Endodermal cell (in vitro differentiated cells): ENCODE results near the gene SMCO3. TPM values are rescaled to one million over a fixed set of nuclear protein-coding genes. Genes with fewer than 3 reads are reported as not detected.

Experiments used
- DNase-seq: peaks from one replicate; pipeline ENCODE4 v3.0.0-alpha.2; 2017
- H3K27ac ChIP-seq: 2 replicates; pipeline ENCODE4 v1.5.1; 2013; ENCODE audit warnings: mild to moderate bottlenecking, low read depth, low read length, moderate library complexity
- H3K27me3 ChIP-seq: 2 replicates; pipeline ENCODE4 v1.6.1; 2013; ENCODE audit warnings: mild to moderate bottlenecking, low read length, moderate library complexity; ENCODE audit not compliant: insufficient read depth, control insufficient read depth, poor library complexity, severe bottlenecking
- H3K36me3 ChIP-seq: 2 replicates; pipeline ENCODE4 v1.7.0; 2013; ENCODE audit warnings: mild to moderate bottlenecking, low read length, moderate library complexity; ENCODE audit not compliant: control insufficient read depth, insufficient read depth
- H3K4me1 ChIP-seq: one replicate; pipeline ENCODE4 v1.7.0; 2013; ENCODE audit warnings: low read length; ENCODE audit not compliant: control insufficient read depth, insufficient read depth
- H3K4me3 ChIP-seq: 2 replicates; pipeline ENCODE4 v1.5.1; 2013; ENCODE audit warnings: mild to moderate bottlenecking, low read length, moderate library complexity
- H3K9ac ChIP-seq: 2 replicates; pipeline ENCODE4 v1.6.1; 2013; ENCODE audit warnings: mild to moderate bottlenecking, low read length, moderate library complexity; ENCODE audit not compliant: poor library complexity, severe bottlenecking; ENCODE audit errors: extremely low read depth
- H3K9me3 ChIP-seq: 2 replicates; pipeline ENCODE4 v1.6.1; 2013; ENCODE audit warnings: mild to moderate bottlenecking, low read length, moderate library complexity; ENCODE audit not compliant: control insufficient read depth
- H3K27ac Mint-ChIP-seq: 2 replicates; pipeline ENCODE4 v1.8.0; 2020; ENCODE audit warnings: mixed read lengths
- H3K27me3 Mint-ChIP-seq: 2 replicates; pipeline ENCODE4 v1.8.0; 2021; ENCODE audit warnings: mild to moderate bottlenecking, mixed read lengths; ENCODE audit not compliant: insufficient read depth
- H3K36me3 Mint-ChIP-seq: 2 replicates; pipeline ENCODE4 v1.8.0; 2020; ENCODE audit warnings: low read depth, mixed read lengths
- H3K4me1 Mint-ChIP-seq: 2 replicates; pipeline ENCODE4 v1.8.0; 2020; ENCODE audit warnings: mixed read lengths
- H3K4me3 Mint-ChIP-seq: 2 replicates; pipeline ENCODE4 v1.8.0; 2020; ENCODE audit warnings: mild to moderate bottlenecking, moderate library complexity, mixed read lengths
- H3K9me3 Mint-ChIP-seq: 2 replicates; pipeline ENCODE4 v1.8.0; 2020; ENCODE audit warnings: mild to moderate bottlenecking, mixed read lengths
- WGBS, 2 experiments: methylation state at CpG; one replicate each; pipeline versions ENCODE4 v1.1.5 to v1.1.7; 2013; ENCODE audit warnings: missing lambda C conversion rate in 2 of 2, mixed read lengths in 1 of 2; ENCODE audit not compliant: insufficient coverage in 1 of 2, insufficient read length in 1 of 2; 5-methylcytosine and 5-hydroxymethylcytosine counted together
- total RNA-seq, 2 donors: library from RNA; stranded (reverse); fragmentation: NEBNext Ultra II Directional in 1 of 2; extraction: Animal tissue kit (Norgen Biotek cat#: 25700) in 1 of 2; gene quantifications; 2 replicates in 1 of 2; 3 replicates in 1 of 2; pipeline ENCODE4 v1.2.1, GENCODE V29; 2021
- TF ChIP-seq, protein P1 (sequence below): fragments of 200-600 bp; sonication (generic); conservative IDR thresholded peaks from 2 replicates; pipeline ENCODE4 v1.5.0; 2021; ENCODE audit warnings: antibody characterized with exemption, mild to moderate bottlenecking

SMCO3 gene
- total RNA-seq, 2 donors from 2014 or later, result not detected

DNA sequence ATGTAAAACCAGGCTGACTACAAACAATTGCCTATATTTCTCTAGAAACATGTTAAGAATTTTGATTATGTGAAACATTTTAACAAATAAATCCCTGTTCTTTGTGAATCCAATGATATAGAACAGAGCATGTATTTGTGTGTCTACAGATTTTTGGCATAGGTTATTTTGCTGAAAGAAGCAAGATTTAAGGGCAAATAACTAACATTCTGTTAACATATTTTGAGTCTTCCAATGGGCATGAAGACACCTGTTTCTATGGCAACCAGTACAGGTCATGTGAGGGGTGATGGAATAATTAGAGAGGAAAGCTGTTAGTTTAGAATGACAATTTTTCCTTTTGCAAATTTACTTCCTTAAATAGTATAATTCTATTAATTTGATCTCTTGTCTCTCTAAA lies 20.5 kb upstream of the SMCO3 start:
- TF ChIP-seq, protein P1, sequence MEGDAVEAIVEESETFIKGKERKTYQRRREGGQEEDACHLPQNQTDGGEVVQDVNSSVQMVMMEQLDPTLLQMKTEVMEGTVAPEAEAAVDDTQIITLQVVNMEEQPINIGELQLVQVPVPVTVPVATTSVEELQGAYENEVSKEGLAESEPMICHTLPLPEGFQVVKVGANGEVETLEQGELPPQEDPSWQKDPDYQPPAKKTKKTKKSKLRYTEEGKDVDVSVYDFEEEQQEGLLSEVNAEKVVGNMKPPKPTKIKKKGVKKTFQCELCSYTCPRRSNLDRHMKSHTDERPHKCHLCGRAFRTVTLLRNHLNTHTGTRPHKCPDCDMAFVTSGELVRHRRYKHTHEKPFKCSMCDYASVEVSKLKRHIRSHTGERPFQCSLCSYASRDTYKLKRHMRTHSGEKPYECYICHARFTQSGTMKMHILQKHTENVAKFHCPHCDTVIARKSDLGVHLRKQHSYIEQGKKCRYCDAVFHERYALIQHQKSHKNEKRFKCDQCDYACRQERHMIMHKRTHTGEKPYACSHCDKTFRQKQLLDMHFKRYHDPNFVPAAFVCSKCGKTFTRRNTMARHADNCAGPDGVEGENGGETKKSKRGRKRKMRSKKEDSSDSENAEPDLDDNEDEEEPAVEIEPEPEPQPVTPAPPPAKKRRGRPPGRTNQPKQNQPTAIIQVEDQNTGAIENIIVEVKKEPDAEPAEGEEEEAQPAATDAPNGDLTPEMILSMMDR, result no peak
- Histone ChIP-seq H3K4me3 (no peak overlapping the region), H3K36me3 (no peaks in the 10 kb centered on the region), H3K27ac (no peak overlapping the region), H3K27me3 (no peaks in the 10 kb centered on the region), H3K4me1 (no peaks in the 10 kb centered on the region), H3K9me3 (no peaks in the 10 kb centered on the region), H3K9ac (no peak overlapping the region)
- no peak for DNase-seq
- H3K27me3 Mint-ChIP-seq, result peaks cover 2% of the 10 kb centered on the region
- no peaks in the 10 kb centered on the region for H3K9me3 Mint-ChIP-seq
- H3K27ac Mint-ChIP-seq, result no peak overlapping the region
- no peaks in the 10 kb centered on the region for H3K36me3 Mint-ChIP-seq
- H3K4me1 Mint-ChIP-seq, result no peaks in the 10 kb centered on the region
- no peak overlapping the region for H3K4me3 Mint-ChIP-seq

DNA sequence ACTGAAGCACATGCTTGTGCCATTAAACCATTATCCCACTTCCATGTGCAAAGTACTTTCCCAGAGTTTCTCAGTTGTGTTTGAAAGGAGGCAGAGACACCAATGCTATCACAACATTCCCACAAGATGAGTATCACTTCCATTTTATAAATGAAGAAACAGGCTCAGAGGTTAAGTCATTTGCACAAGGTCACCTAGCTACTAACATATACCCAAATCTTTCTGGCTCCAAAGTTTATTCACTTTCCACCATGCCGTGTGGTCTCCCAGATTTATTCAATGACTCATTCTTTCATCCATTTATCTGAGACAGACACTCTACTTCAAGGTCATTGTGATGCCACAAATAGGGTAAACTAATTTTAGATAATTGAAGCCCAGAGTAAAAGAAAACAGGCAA lies 20.0 kb upstream of the SMCO3 start:
- H3K27me3 ChIP-seq, result no peaks in the 10 kb centered on the region
- no peak overlapping the region for H3K9ac ChIP-seq
- Mint-ChIP-seq H3K27ac (no peak overlapping the region), H3K27me3 (peaks cover 2% of the 10 kb centered on the region), H3K36me3 (no peaks in the 10 kb centered on the region), H3K9me3 (no peaks in the 10 kb centered on the region), H3K4me1 (no peaks in the 10 kb centered on the region), H3K4me3 (no peak overlapping the region)
- TF ChIP-seq, protein P1, result no peak
- WGBS, 2 experiments, result 89 to 100% methylated on average over 1 of the region's 1 CpG
- DNase-seq, result no peak
- no peaks in the 10 kb centered on the region for H3K36me3 ChIP-seq
- H3K4me3 ChIP-seq, result no peak overlapping the region
- H3K9me3 ChIP-seq, result no peaks in the 10 kb centered on the region
- H3K4me1 ChIP-seq, result no peaks in the 10 kb centered on the region
- no peak overlapping the region for H3K27ac ChIP-seq

DNA sequence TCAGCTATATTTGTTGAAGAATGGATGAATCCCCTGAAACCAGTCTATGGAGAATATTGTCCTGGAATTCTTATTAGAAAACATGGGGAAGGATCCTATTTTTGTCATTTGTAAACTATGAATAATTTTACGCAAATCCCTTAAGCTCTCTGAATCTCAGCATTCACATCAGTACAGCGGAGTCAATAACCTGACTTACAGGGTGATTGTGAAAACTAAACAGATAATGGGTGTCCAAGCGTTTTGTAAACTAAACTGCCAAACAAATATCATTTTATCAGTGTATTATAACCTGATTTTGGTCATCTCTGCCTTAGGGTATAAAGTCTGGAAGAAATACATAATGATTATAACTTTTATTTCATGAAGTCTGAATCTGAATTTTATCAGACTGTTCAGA lies 19.4 kb upstream of the SMCO3 start:
- Histone ChIP-seq H3K9ac (no peak overlapping the region), H3K4me3 (no peak overlapping the region), H3K4me1 (no peaks in the 10 kb centered on the region), H3K36me3 (no peaks in the 10 kb centered on the region), H3K27me3 (no peaks in the 10 kb centered on the region), H3K27ac (no peak overlapping the region), H3K9me3 (no peaks in the 10 kb centered on the region)
- Mint-ChIP-seq H3K4me1 (no peaks in the 10 kb centered on the region), H3K27me3 (peaks cover 2% of the 10 kb centered on the region), H3K36me3 (no peaks in the 10 kb centered on the region), H3K27ac (no peak overlapping the region), H3K4me3 (no peak overlapping the region), H3K9me3 (no peaks in the 10 kb centered on the region)
- WGBS, 2 experiments, result 92% methylated on average over 2 of the region's 3 CpGs; no CpG with 5 or more reads in 1 of the 2 experiments
- DNase-seq, result no peak
- TF ChIP-seq, protein P1, result no peak
